ENCODE measurements around the gene SEMA7A.
"Not testable (repeated sequence)": the region's sequence is repeated elsewhere in the genome, so short reads cannot be mapped to it uniquely, and the experiment has no call there.

SEMA7A gene, protein sequence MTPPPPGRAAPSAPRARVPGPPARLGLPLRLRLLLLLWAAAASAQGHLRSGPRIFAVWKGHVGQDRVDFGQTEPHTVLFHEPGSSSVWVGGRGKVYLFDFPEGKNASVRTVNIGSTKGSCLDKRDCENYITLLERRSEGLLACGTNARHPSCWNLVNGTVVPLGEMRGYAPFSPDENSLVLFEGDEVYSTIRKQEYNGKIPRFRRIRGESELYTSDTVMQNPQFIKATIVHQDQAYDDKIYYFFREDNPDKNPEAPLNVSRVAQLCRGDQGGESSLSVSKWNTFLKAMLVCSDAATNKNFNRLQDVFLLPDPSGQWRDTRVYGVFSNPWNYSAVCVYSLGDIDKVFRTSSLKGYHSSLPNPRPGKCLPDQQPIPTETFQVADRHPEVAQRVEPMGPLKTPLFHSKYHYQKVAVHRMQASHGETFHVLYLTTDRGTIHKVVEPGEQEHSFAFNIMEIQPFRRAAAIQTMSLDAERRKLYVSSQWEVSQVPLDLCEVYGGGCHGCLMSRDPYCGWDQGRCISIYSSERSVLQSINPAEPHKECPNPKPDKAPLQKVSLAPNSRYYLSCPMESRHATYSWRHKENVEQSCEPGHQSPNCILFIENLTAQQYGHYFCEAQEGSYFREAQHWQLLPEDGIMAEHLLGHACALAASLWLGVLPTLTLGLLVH

DNA sequence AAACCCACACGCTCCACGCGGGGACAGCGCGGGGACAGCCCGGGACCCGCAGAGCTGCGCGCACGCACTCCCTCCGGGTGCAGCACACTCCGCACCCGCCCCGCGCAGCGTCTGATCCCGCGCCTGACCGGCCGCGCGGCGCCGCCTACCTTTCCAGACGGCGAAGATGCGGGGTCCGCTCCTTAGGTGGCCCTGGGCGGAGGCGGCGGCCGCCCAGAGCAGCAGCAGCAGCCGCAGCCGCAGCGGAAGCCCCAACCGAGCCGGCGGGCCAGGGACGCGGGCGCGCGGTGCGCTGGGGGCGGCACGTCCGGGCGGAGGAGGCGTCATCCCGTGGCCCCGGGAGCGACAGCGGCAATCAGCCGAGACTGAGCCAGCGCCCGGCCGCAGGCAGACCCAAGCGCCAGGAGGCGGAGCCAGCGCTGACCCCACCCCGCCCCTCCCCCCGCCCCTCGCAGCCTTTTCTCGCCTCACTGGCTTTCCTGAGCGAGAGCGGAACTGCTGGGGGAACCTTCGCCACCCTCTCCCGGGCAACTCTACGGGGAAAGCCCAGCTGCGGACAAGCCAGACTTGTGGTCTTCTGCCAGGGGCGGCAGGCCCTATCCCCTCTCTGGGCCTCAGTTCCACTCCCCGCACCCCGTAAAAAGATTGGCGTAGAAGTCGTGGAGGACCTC, at the start of gene SEMA7A:
SEMA7A (minus strand) TSS at position 367 of the 671 bp plus-strand sequence; CDS start at position 327, 40 bp downstream.
- DNase-seq, result peak; percentile 30

DNA sequence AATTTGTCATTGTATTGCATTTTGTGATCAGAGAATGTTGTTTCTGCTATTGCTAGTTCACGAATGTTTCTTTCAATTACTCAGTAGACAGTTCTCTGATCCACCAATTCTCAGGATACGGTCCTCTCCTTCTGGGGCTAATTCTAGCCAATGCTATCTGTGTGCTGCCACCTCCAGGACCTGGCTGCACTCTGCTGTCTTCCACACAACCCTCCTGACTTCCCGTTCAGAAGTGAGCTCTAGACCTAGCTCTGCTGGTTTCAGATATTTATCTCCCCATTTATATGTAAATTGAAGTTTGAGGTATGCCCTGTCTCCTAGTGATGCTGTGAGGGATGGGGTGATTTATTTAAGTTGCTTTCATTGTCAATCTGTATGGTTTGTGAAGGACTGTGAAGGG, 48.9 kb upstream of the SEMA7A start:
- no peak for DNase-seq

DNA sequence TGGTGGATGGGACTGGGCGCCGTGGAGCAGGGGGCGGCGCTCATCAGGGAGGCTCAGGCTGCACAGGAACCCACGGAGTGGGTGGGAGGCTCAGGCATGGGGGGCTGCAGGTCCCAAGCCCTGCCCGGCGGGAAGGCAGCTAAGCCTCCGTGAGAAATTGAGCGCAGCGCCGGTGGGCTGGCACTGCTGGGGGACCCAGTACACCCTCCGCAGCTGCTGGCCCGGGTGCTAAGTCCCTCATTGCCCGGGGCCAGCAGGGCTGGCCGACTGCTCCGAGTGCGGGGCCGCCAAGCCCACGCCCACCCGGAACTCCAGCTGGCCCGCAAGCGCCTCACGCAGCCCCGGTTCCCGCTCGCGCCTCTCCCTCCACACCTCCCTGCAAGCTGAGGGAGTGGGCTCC, 46.6 kb upstream of the SEMA7A start:
- not testable (repeated sequence) for DNase-seq

DNA sequence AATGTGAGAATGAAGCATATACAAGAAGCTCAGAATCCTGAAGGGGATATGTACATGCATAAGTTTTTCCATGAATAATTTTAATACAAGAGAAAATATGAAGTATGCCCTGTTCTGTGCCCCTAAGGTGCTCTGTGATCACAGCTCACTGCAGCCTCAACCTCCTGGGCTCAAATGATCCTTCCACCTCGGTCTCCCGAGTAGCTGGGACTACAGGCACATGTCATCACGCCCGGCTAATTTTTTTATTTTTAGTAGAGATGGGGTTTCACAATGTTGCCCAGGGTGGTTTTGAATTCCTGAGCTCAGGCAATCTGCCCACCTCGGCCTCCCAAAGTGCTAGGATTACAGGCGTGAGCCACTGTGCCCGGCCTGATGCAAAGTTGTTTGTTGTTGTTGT, 37.9 kb upstream of the SEMA7A start:
- not testable (repeated sequence) for DNase-seq

DNA sequence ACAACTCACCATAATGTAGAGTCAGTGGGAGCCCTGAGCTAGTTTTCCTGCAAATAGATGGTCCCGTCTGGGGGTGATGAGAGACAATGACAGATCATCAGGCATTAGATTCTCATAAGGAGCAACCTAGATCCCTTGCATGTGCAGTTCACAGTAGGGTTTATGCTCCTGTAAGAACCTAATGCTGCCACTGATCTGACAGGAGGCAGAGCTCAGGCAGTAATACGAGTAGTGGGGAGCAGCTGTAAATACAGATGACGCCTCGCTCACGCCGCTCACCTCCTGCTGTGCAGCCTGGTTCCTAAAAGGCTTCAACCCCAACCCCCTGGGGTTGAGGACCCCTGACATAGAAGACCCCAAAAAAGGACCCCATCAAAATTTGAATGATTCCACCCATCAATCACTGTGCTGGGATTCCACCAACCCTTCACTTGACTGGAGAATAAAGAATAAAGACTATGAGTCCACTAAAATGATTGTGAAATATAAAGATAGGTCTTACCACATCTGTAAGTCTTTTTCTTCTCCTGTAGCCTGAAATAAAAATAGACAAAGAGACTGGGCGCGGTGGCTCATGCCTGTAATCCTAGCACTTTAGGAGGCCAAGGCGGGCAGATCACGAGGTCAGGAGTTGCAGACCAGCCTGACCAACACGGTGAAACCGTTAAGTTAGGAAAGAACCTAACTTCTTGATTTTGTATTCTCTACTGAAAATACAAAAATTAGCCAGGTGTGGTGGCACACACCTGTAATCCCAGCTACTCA, 37.1 kb upstream of the SEMA7A start:
- DNase-seq, result no peak

DNA sequence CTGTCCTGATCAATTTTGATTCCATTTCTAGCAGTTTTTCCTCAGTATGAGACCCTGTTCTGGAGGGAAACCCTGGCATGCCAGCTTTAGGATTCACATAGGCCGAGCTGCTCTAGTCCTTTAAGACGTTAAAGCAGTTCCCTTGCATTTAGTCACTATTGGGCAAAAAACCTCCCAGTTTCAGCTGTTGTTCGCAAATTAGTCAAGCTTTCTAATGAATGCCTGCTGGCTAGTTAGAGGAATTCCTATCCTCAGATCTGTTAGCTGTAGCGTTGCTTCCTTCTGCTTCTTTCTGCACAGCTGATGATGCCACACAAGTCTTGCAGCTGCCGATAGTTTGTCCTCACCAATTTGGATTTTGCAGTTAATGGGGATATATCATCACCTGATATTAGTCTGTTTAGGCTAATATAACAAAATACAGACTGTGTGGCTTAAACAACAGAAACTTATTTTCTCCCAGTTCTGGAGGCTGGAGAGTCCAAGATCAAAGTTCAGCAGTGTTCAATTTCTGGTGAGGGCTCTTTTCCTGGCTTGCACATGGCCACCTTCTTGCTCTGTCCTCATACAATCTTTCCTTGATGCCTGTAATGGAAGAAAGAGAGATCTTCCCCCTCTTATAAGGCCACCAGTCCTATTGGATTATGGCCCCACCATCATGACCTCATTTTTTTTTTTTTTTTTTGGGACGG, 34.7 kb upstream of the SEMA7A start:
- DNase-seq, result no peak

DNA sequence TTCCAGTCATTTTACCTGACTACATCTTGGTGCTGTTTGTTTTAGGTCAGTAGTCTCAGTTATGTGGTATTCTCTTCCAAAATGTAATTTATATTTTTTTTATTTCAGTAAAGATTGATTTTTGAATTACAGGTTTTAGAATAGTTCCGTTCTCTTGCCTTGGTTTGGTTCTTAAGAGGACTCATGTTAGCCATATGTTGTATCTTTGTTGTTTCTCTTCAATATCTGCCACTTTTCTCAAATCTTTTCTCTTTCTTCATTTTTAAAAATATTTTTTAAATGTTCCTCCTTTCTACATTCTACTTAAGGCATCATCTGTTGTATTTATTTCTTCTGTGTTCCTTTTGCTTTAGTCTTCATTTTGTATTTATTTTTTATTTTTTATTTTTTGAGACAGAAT, 32.8 kb upstream of the SEMA7A start:
- no peak for DNase-seq

DNA sequence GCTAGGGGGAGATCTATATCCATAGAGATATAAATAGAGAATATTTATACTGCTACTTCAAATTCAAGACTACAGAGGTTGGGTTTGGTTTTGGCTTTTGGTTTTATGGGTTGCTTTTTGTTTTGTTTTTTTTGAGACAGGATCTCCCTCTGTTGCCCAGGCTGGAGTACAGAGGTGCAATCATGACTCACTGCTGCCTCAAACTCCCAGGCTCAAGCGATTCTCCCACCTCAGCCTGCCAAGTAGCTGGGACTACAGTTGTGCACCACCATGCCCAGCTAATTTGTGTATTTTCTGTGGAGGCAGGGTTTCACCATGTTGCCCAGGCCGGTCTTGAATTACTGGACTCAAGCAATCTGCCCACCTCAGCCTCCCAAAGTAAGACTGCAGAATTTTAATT, 31.1 kb upstream of the SEMA7A start:
- DNase-seq, result no peak

DNA sequence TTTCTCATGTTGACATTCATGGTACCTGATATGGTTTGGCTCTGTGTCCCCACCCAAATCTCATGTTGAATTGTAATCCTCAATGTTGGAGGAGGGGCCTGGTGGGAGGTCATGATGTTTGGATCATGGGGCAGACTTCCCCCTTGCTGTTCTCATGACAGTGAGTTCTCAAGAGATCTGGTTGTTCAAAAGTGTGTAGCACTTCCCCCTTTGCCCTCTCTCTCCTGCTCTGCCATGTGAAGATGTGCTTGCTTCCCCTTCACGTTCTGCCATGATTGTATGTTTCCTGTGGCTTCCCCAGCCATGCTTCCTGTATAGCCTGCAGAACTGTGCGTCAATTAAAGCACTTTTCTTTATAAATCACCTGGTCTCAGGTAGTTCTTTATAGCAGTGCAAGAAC, 30.5 kb upstream of the SEMA7A start:
- DNase-seq, result no peak

DNA sequence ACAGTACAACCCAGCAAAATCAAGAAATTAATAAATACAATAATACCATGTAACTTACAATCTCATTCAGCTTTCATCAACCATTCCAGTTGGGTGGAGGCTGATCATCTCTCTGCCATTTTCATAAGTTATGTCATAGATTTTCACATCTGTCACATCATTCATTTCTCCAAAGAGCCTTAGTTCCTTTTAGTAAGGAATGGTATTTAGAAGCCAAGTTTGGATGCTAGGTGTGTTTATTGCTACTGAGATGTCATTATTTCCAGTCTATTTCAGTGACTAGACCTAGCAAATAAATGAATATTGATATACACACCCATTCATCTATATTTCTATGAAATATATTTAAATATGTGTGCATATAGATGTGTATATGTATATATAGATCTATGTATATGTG, 29.9 kb upstream of the SEMA7A start:
- DNase-seq, result no peak

DNA sequence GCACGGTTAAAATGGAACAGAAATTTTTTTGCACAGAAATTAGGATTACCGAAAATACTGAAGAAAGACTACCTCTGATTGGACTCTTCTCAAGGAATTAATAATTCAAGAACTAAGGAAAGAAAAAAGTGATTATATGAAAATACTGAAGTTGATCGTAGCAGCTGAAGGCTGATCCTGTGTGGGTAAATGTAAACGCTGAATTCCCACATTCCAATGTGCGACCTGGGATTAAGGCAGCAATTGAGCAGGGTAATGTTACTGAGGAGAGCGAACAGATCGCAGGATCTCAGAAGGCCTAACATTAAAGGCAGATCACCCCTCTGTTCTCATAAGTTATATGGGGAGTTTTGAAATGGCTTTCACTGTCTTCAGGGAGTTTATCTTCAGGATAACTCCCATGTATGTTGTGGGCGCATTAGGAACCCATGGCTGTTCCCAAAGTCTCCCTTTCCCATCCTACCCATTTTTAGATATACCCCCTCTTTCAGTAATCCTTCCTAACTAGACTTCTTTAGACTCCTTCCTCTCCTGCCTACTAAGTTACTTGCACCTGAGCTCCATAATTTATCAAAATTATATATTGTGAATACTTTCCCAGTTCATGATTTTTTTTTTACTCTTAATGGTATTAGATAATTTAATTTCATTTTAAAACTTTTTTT, 28.2 kb upstream of the SEMA7A start:
- no peak for DNase-seq

DNA sequence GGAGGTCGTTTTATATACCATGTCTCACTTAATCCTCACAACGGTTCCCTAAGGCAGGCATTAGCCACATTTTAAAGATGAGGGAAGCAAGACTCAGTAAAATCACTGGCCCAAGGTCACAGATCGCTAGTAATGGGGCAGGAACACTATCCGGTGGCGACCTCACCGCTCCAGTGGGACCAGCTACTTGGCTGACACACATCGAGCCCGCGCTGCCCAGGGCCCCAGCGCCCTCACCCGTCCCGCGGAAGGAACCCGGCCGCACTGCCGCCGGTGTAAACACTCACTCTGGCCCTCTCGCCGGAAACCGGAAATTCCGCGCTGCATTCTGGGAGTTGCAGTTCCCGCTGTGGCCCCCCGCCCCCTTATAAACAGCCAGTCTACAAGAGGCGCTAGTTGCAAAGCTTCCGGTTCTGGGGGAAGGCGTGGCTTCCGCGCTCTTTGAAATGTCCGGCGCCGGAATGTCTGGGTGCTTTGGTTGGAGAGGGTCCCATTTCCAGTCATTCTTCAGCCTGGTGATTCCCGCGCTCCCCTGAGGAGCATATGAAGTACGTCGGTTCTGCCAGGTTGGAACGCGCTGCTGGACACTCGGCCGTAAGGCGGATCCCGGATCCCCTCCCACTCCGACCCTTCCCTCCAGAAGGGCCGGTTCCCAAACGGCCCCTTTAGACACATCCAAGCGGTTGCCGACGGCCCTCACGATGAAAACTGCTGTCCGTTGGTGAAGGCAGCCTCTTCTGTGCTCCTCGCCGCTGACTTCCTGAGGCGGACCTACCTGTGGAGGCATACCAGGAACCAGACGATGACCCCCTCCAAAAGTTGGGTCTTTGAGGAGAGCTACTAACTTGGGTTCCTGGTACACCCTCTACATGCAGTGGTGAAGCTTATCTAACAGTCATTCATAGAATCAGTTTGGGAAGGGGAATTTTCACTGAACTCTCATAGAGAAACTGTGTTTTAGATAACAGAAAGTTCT, 27.4 kb upstream of the SEMA7A start, which contains the start of gene UBL7:
UBL7 (minus strand) TSS at position 290 of the 976 bp plus-strand sequence. CDS start 2,293 bp downstream, outside the sequence.
- peak; percentile 82 for DNase-seq

DNA sequence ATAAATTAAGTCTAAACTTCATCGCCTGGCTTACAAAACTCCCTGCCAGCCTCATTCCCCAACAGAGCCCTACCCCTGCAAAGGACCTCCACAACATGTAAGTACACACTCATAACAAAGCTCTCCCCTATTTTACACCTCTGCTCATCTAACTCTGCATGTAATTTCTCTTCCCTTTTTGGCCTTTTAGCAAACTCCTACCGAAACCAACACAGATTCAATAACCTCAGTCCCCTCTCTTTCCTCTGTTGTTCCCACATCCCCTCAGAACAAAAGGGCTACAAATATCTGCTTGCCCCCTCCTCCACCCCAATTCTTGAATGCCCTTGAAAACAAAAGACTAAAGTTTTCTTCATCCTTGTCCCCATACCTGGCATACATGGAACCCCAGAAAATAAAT, 26.5 kb upstream of the SEMA7A start:
- DNase-seq, result no peak

DNA sequence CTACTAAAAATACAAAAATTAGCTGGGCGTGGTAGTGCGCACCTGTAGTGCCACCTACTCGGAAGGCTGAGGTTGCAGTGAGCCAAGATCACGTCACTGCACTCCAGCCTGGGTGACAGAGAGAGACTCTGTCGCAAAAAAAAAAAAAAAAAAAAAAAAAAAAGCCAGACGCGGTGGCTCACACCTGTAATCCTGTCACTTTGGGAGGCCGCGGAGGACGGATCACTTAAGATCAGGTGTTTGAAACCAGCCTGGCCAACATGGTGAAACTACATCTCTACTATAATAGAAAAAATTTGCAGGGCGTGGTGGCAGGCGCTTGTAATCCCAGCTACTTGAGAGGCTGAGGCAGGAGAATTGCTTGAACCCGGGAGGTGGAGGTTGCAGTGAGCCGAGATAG, 26.0 kb upstream of the SEMA7A start:
- DNase-seq, result not testable (repeated sequence)

DNA sequence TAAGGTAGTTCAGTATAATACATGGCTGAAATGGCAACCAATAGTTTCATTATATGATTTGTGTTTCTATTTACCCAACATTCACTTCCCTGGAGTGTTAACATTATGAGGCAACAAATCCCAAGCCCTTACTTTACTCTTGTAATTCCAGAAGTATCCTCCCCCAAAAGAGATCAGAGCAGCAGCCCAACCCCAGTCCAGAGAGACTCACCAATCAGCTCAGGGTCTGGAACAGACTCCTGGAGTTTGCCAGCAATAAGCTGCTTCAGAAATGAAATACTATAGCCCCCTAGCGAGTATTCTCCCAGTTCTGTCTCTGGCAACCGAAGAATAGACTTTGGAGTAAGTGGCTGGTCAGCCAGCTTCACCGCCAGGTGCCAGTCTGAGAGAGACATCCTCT, 24.7 kb upstream of the SEMA7A start:
- DNase-seq, result no peak

DNA sequence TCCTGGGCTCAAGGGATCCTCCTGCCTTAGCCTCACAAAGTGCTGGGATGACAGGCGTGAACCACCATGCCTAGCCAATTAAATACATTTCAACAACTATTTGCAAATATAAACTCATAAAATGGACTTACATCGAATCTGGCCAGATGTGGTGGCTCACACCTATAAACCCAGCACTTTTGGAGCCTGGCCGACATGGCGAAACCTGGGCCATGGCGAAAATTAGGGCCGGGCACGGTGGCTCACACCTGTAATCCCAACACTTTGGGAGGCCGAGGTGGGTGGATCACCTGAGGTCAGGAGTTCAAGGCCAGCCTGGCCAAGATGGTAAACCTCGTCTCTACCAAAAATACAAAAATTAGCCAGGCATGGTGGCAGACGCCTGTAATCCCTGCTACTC, 23.3 kb upstream of the SEMA7A start:
- not testable (repeated sequence) for DNase-seq

DNA sequence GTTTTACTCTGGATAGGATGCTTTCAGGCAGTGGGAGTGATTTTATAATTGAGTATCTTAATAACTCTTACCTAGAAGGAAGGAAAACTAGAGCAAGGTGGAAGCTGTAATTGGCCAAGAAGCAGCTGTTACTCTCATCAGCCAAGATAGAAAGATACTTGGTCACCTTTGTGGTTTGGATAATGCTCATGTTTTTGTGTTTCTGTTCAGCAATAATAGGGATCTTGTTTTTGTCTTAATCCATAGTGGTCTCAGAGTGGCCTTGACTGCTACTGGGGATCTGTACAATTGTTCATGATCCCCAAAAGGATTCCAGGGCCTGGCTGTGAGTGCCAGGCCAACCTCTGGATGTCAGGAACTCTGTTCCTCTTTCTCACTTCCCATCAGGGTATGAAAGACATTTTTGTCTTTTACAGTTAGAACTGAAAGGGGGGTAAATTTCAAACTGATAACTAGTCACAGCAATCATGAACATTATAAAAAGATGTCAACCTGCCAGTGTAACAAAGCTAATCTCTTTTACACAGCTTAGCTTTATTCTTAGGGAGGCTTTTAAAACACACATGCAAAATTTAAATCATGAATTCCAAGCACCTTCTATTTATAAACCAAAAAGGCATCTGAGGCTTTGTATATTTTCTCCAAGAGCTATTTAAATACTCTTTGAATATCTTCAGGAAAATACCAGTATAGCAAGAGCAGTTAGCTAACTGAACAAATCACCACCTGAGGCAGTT, 21.2 kb upstream of the SEMA7A start:
- no peak for DNase-seq

DNA sequence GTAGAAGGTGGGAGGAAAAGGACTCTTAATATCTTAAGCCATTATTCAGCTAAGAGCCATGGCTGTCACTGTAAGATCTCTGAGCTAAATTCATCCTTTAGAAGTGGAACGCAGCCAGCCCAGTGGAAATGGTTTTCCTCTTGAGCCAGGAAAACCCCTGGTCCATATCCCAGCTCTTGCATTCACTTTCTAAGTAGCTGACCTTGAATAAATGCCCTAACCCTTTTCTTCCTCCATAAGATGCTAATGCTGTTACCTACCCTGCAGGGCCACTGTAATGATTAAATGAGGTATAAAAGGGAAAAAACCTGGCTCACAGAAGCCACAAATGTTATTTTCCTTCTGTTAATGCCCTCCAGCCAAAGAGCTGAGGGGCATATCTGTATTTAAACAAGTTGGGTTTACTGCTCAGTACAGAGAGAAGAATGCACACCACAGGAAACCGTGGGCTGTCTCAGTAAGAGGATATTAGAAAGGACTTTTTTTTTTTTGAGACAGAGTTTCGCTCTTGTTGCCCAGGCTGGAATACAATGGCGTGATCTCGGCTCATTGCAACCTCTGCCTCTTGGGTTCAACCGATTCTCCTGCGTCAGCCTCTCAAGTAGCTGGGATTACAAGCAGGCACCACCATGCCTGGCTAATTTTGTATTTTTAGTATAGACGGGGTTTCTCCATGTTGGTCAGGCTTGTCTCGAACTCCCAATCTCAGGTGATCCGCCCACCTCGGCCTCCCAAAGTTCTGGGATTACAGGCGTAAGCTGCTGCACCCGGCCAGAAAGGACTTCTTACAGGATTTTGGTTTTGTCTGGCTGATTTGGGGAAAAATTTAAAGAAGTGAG, 20.4 kb upstream of the SEMA7A start:
- no peak for DNase-seq
